SH-SY5Y (cell line): ENCODE results near the gene MMAB.

Experiments
- GATA2 ChIP-seq: IDR thresholded peaks from 2 replicates; pipeline ENCODE4 v1.6.1; 2011; ENCODE audit warnings: mild to moderate bottlenecking, low read depth, low read length
- GATA3 ChIP-seq: IDR thresholded peaks from 2 replicates; pipeline ENCODE4 v1.6.1; 2011; ENCODE audit warnings: low read depth, mild to moderate bottlenecking, low read length, moderate library complexity

- TF ChIP-seq GATA2 (no peak), GATA3 (no peak)
These were observed 16.5 kb upstream of the MMAB start for GRCh38 chr12:109589691-109590245.
